T-helper 22 cell (primary cell): ENCODE results near the gene DHH.
"Not testable (repeated sequence)": the region's sequence is repeated elsewhere in the genome, so short reads cannot be mapped to it uniquely, and the experiment has no call there.

ENCODE experiments used
- DNase-seq: peaks from one replicate; pipeline ENCODE4 v3.0.0-alpha.2; 2020; ENCODE audit warnings: low read depth

The DHH gene

DNA sequence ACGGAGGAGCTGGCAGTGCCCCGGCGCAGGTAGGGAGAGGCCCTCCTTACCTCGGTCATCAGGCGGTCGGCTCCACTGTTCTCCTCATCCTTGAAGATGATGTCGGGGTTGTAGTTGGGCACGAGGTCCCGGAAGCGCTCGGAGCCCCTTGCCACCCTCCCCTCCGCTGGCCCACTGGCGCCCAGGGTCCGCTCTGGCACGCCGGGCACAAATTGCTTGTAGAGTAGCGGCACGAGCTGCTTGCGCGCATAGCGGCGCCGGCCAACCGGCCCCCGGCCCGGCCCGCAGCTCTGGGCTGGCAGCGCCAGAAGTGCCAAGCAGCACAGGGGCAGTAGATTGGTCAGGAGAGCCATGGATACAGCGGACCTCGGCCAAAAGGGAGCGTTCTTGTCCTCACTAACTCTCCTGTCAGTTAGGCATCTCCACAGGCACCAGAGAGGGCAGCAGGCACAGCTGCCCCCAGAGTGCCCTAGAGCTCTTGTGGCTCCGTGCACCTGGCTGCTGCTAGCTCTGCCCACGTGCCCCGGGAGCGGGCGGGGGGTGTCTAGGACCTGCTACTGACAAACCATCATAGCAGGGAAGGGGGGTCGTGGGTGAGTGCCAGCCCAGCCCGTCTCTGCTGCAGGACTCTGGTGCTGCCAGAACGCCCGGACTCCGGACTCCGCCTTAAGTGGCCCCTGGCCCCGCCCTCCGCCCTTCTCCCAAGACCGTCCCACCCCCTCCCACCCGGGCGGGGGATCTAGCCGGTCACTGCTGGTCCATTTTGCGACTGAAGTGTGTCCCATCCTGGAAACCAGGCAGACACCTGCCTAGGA lies at the start of gene DHH:
Gene DHH (minus strand): TSS at position 642 of the 815 bp plus-strand sequence. CDS start 289 bp downstream, at position 353.
- DNase-seq: no peak

DNA sequence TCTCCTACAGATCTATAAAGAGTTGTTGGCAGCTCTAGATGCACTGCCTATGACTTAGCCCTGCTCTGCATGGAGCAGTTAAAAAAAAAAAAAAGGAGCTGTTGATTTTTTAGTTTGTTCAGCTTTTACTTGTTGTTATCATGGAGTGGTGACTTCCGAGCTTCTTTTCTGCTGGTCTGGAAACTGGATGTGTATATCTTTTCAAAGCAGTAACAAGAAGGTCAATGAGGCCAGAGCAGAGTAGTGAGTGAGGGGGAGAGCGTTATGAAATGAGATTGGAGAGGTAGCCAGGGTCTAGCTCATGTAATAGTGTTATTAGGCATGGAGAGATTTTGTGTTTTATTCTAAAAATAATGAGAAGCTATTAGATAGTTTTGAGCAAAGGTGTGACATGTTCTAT lies 49.8 kb upstream of the DHH start:
- DNase-seq: no peak

DNA sequence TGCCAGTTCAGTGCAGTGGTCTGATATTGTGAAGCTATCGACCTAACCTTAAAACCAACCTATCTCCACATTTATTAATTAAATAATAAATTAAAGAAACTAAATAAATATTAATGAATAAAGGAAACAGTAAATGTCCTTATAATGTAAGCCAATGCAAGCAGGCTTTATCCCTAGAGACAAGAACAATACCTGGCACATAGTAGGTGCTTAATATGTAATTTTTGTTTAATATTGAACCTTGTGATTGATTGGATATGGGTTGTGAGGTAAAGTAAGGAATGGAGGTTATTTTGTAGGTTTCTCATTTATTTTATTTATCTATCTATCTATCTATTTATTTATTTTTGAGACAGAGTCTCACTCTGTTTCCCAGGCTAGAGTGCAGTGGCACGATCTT lies 44.4 kb upstream of the DHH start:
- DNase-seq: no peak

DNA sequence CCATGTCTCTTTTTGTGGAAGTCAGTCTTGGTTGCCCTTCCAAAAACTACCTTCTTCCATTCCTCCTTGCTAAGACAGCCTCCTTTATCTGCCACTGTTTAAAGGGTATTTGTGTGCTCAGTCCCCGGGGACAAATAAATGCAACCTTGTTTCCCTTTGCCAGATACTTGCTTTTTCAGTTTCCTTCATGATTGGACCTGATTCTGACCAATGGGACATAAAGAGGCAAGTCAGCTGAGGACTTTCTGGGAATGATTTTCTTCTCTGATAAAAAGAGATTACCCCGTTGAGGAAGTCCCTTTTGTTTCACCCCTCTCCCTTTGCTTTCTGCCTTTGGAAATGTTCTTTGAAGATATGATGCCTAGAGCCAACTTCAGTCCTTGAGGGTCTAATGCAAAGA lies 44.0 kb upstream of the DHH start:
- DNase-seq: no peak

DNA sequence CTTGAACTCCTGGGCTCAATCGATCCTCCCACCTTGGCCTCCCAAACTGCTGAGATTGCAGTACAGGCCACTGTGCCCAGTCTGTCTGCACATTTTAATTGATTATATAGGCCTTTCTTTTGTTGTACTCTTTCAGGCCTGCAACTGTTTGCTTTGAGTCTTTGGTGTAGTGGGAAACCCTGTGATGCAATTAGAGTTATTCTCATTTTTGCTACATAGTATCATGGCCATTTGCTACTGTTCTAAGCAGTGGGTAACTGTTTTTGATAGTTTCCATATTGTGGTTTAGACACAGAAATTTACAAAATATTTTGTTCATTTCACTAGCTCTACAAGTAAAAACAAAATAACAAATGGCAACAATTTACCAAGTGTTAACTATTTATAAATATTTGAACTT lies 42.9 kb upstream of the DHH start:
- DNase-seq: no peak

DNA sequence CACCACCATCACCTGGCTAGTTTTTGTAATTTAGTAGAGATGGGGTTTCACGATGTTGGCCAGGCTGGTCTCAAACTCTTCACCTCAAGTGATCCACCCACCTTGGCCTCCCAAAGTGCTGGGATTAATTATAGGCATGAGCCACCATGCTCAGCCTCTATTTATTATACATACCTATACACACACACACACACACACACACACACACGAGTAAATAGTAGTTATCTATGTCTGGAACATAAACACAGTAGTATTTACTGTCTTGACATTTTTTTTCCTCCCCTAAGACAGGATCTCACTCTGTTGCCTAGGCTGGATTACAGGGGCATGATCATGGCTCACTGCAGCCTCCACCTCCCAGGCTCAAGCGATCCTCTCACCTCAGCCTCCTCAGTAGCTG lies 42.4 kb upstream of the DHH start:
- DNase-seq: not testable (repeated sequence)

DNA sequence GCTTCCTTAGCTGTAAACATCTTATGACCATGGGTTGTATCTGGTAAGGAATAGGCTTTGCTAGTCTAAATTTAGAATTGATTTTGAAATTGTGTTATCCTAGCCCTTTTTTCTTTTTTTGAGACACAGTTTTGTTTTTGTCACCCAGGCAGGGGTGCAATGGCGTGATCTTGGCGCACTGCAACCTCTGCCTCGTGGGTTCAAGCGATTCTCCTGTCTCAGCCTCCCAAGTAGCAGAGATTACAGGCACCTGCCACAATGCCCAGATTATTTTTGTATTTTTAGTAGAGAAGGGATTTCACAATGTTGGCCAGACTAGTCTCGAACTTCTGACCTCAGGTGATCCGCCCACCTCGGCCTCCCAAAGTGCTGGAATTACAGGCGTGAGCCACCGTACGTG lies 39.0 kb upstream of the DHH start:
- DNase-seq: no peak

DNA sequence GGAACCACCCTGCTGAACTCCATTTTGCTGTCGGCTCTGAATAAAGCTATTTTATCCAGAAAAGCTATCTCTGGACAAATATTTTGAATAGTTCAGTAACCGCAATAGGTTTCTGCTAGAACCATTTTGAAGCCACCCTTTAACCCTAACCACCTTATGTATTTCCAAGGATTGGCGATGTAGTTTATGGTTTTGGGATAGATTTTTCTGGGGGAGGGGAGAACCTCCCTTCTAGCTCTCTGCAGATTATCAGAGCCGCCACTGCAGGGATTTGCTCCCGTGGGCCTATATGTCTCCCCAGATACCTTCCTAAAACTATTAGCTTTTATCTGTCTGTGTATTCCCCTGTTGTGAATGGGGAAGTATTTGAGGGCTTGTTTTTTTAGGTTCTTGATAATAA lies 38.4 kb upstream of the DHH start:
- no peak for DNase-seq

DNA sequence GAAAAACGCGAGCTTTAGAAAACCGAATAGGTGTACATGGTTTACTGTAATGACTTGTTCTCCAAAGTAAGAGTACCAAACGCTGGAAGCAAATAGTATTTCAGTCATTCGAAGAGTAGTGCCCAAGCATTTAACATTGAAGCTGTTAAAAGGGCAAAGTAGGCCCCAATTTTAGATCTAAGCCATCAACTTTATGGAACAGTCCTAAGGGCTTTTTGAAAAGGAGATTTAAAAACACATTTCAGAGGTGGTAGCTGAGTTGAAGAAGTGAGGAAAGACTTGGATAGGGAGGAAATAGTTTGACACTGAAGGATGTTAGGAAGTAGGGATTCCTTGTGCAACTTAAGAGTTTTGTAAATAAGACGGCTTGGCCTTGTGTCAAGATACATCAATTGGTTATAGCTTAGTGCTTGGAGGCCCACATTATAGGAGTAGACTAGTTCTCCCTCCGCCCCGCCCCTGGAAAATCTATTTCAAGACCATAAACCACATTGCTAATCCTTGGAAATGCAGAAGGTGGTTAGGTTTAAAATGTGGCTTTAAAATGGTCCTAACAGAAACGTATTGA lies 37.4 kb upstream of the DHH start:
- no peak for DNase-seq

DNA sequence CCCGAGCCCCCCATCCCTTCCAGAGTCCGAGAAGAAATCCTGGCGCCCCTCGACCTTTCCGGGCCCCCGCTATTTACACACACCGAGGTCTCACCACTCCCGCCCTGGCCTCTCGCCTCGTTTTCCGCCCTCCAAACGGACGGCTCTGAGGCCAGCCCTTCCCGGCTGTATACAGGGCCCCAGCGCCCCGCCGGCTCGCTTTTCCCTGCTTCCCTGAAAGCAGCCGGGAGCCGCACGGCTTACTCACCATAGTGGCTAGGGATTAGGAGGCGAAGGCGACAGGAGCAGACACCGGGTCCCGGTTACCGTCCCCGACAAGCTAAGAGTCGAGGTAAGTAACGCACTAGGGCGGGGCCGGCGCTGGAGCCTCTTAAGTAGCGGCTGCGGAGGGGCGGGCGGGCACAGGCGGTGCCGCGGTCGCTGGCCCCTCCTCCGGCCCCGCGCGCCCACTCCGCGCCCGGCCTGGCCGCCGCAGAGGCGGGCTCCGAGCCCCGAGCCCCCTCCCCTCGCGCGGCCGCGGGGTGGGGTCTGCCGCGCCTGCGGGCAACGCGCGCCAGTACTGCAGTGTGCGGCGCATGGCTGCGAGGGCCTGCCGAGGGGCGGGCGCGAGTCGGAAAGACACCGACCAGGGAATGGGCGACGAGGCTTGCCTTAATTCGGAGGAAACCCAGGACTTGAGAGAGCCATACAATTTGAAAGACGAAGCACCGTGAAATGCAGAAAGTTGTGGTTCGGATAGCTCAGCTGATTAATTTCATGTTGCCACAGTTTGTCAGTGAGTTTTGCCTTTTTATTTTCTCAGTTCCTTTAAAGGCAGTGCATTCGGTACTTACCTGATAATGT lies 36.7 kb upstream of the DHH start, which contains the start of gene TUBA1B:
Gene TUBA1B (minus strand): TSS at position 345 of the 843 bp plus-strand sequence. CDS start 95 bp downstream, at position 250.
- peak; percentile 82 for DNase-seq

DNA sequence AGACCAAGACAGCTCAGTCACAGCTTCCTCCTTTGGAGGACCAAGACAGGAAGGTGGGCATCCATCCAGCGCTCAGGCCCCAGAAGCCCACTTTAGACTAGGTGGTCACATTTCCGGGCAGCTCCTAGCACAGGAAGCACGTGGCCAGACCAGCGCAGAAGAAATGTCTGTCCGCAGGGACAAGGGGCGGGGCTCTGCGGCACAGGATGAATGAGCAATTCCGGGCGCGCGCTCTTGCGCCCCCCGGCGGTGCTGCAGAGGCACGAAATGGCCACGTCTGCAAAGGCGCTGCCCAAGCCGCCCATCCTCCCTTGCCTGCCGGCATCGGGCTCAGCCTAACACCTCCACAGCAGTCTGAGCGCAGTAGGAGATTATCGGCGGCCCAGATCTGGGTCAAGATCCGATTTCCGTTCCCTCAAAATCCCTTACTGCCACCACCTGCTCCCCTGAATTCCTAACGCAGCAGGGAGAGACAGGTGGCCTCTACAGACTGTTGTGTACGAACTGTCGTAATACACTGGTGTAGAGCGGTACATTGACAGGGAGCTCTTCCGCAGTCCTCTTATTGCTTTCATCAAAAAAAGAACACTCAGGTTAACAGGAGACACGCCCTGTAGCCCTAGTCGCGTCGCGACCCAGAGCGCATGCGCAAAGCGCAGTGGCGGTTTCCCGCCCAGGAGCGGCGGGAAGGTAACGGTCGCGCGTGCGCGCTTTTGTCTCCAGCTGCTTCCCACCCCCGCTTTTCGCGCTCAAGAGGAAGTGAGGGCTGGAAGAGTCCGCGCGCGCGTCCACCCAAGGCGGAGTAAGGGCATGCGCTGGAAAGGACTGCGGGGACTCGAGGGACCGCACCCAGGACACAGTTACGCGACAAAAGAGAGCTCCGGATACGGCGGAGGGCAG lies 35.8 kb upstream of the DHH start:
- peak; percentile 85 for DNase-seq

DNA sequence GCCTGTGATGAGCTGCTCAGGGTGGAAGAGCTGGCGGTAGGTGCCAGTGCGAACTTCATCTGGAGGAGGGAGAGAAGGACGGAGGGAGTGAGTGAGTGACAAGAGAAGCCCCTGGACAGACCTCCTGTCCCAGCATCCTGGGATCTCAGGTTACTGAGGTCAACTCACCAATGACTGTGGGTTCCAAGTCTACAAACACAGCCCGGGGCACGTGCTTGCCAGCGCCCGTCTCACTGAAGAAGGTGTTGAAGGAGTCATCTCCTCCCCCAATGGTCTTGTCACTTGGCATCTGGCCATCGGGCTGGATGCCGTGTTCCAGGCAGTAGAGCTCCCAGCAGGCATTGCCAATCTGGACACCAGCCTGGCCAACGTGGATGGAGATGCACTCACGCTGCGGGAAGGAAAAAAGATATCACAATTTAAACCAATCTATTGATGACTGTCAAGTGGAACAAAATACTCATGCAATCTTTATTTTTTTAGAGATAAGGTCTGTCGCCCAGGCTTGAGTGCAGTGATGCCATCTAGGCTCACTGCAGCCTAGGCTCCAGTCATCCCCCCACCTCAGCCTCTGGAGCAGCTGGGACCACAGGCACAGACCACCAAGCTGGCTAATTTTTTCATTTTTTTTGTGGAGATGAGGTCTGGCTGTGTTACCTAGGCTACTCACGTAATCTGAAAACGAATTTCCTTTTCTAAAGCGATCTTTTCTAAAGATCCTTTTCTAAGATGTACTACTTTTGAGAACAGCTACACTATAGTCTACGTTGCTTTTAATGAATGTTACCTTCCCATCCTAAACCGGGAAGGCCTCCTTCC lies 34.9 kb upstream of the DHH start:
- DNase-seq: no peak

DNA sequence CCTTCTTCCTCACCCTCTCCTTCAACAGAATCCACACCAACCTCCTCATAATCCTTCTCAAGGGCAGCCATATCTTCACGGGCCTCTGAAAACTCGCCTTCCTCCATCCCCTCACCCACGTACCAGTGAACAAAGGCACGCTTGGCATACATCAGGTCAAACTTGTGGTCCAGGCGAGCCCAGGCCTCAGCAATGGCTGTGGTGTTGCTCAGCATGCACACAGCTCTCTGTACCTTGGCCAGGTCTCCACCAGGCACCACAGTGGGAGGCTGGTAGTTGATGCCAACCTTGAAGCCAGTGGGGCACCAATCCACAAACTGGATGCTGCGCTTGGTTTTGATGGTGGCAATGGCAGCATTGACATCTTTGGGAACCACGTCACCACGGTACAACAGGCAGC lies 33.4 kb upstream of the DHH start:
- DNase-seq: not testable (repeated sequence)

DNA sequence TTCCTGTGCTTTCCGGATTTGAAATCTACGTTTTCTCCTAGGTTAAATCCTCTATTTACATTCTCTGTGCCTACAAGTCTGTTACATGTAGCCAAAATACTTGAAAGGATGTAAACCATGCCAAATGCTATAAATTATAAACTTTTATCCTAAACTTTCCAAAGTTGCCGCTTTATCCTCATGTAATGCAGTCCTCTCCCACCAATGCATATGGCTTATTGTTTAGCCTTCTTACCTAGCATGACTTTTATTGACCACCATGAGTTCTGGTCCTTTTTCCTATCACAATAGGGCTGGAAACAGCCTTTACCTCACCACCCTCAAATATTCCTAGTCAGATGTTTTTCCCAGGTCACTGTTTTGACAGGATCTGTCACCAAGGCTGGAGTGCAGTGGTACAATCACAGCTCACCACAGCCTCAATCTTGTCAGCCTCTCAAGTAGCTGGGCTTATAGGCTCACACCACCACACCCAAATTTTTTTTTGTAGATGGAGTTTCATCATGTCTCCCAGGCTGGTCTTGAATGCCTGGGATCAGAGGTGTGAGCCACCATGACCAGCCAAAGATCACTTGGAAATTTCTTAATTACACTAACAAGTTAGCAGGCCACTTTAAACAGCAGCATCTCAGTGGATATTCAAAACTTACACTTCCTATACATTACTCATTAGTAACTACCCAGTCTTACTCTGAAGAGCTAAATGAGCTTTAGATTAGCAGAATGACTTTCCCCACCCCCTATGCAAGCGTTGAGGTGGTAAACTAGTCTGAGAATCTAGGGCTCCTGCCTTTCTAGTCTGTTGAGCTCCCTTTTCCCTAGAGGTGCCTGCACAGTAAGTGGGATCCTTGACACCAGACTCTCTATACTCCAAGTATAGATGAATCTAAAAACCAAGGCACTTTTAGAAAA lies 32.5 kb upstream of the DHH start:
- no peak for DNase-seq

DNA sequence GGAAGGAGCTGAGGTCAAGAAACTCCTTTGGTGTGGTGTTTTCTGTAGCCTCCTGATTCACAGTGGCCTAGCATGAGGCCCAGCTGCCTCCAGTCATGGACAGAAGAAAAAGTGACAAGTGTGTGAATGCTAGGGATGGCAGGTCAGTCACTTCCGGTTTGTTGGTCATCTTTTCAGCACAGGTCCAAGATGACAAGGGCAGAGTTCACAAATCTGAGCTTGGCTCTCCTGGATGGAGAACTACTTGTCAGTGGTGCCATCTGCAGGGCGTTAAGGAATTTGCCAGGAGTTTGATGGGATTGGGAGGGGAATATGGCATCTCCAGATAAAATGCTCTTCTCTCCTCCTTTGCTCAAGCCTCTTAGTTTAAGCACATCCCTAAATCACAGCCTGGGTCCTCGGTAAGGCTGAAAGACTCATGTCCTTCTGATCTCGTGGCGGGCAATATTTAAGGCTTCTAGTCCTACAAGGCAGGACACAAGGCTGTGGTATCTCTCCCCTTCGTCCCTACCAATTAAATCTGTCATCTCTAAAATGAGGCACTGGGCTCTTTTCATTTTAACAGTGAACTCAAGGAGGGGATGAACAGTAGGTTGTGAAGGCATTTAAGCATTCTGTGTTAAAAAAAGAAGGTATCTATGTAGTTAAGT lies 26.6 kb upstream of the DHH start:
- no peak for DNase-seq

DNA sequence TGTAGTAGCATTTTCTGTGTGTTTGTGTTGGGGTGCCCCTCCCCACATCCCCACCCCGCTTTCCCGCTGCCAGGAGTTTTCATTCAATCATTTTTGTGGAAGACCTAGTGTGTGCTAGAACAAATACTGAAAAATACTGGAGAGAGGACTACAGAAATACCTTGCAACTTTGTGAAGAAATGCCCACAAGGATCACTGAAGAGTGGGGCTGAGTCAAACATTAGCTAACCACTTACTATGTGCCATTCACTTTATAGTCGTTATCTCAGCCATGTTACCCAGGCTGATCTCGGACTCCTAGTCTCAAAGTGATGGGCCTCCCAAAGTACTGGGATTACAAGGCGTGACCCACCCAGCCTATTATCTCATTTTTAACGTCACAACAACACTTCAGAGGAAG lies 16.6 kb upstream of the DHH start:
- no peak for DNase-seq

DNA sequence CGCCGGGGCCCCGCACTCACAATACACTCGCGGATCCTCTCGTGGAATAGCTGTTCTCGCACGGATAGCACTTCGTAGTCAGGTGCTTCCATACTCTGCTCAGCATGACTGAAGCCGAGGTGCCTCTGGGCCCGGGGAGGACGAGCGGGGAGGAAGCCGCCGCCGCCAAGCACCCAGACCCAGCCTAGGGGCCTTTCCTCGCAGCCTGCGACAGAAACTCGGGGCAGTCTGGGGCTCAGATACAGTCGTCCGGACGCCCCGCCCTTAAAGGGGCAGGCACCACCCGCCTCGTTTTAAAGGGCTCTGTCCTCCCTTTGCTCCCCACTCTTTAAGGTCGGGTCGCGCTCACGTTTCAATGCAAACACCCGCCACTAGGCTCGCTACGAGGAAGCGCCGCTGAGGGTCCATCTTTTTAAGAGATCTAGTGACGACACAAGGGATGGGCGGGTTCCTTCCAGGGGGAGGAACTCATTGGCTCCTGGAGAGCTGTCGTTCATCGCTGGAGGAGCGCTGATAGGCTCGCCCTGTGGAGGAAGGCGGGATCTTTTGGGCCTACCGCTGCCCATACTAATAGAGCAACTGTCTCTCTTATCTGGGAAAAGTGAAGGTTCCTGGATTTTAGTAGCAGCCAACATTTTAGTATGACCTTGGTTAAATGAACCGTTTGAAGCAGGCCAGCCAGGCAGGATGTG lies 16.0 kb upstream of the DHH start, which contains the start of gene LMBR1L:
Gene LMBR1L (minus strand): TSS at position 384 of the 692 bp plus-strand sequence. CDS start 292 bp downstream, at position 92.
- DNase-seq: peak; percentile 95

DNA sequence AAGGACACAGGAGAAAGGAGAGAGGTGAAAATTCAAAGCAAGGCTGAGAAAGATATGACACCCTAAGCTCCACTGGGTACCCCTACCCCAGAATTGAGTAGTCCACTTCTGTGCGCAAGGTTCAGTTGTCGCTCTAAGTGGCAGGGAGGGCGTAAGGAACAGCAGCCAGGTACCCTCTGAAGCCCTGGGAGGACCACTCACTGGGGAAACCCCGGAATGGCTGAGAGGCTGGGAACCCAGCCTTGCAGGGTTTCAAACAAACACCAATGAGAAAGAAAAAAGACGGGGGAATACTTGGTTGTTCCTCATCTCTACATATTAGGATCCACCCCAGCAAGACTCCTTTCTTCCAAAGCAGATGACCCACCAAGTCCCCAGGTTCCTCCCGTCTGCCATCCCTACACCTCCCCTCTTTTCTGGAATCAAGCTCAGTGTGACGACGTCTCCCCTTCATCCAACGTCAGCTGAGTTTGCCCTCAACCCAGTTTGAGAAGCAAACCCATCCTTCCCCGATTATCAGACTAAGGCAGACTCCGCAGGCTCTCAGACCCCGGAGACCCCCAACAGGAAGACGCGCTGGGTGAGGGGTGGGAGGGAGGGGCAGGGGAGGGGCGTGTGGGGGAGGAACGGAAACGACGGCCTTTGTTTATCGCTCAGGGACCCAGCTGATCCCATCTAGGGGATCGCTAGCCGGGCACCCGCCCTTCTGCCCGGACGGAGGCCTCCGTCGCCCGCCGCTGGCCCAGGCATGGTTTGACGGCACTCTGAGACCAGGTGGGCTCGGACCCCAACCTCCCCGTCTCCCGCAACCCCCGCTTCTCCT lies 15.3 kb upstream of the DHH start:
- DNase-seq: no peak
